Stomach smooth muscle (tissue), 2 donors: ENCODE data around the gene KCNAB1.
A peak's percentile ranks its signal among the peaks of the same experiment; 100 is the strongest.

Experiments used
- H3K27ac ChIP-seq: one replicate; pipeline ENCODE4 v1.7.0; 2013; ENCODE audit warnings: mild to moderate bottlenecking, low read length, inconsistent platforms
- H3K27me3 ChIP-seq, 2 donors: one replicate each; pipeline ENCODE4 v1.7.0; 2013; ENCODE audit warnings: low read length in 2 of 2; ENCODE audit not compliant: insufficient read depth in 2 of 2, control insufficient read depth in 1 of 2
- H3K36me3 ChIP-seq, 2 donors: one replicate each; pipeline ENCODE4 v1.7.0; 2013; ENCODE audit warnings: low read length in 2 of 2; ENCODE audit not compliant: control insufficient read depth in 2 of 2, insufficient read depth in 2 of 2
- H3K4me1 ChIP-seq: one replicate; pipeline ENCODE4 v1.7.0; 2013; ENCODE audit warnings: low read length; ENCODE audit not compliant: control insufficient read depth, insufficient read depth
- H3K4me3 ChIP-seq, 2 donors: one replicate each; pipeline ENCODE4 v1.7.0; 2013; ENCODE audit warnings: low read length in 2 of 2
- H3K9ac ChIP-seq, 2 donors: one replicate each; pipeline ENCODE4 v1.7.0; 2013; ENCODE audit warnings: low read length in 2 of 2, mild to moderate bottlenecking in 1 of 2
- H3K9me3 ChIP-seq, 2 donors: one replicate each; pipeline ENCODE4 v1.7.0; 2013; ENCODE audit warnings: low read length in 2 of 2; ENCODE audit not compliant: control insufficient read depth in 2 of 2
- donor health status: healthy.
- donor health status: Pancreatic carcinoma.

Gene KCNAB1

GRCh38 chr3:156488767-156489166 is 368.4 kb downstream of the KCNAB1 start:
- Histone ChIP-seq H3K4me1 (peaks cover 14% of the 10 kb centered on the region), H3K27me3 (no peaks in the 10 kb centered on the region), H3K9me3 (no peaks in the 10 kb centered on the region), H3K36me3 (no peaks in the 10 kb centered on the region), H3K27ac (no peak overlapping the region), H3K4me3 (no peak overlapping the region), H3K9ac (no peak overlapping the region)

GRCh38 chr3:156489462-156489911 is 369.1 kb downstream of the KCNAB1 start:
- no peak overlapping the region for H3K4me3 ChIP-seq
- no peaks in the 10 kb centered on the region for H3K27me3 ChIP-seq
- no peaks in the 10 kb centered on the region for H3K9me3 ChIP-seq
- no peak overlapping the region for H3K27ac ChIP-seq
- no peak overlapping the region for H3K9ac ChIP-seq
- H3K4me1 ChIP-seq, result peaks cover 14% of the 10 kb centered on the region
- no peaks in the 10 kb centered on the region for H3K36me3 ChIP-seq

- no peak overlapping the region for H3K4me3 ChIP-seq
- no peaks in the 10 kb centered on the region for H3K36me3 ChIP-seq
- no peaks in the 10 kb centered on the region for H3K9me3 ChIP-seq
- H3K27me3 ChIP-seq, result no peaks in the 10 kb centered on the region
- H3K27ac ChIP-seq, result peak overlapping the region; percentile 26
- H3K4me1 ChIP-seq, result peaks cover 14% of the 10 kb centered on the region
- H3K9ac ChIP-seq, result no peak overlapping the region
Measured at GRCh38 chr3:156491192-156491591, 370.8 kb downstream of the KCNAB1 start.

GRCh38 chr3:156492801-156493261 is 372.5 kb downstream of the KCNAB1 start:
- Histone ChIP-seq H3K27me3 (no peaks in the 10 kb centered on the region), H3K4me1 (peaks cover 14% of the 10 kb centered on the region), H3K9ac (no peak overlapping the region), H3K27ac (peak overlapping the region; percentile 90), H3K4me3 (peak overlapping the region in 1 of 2 donors; percentile 3), H3K9me3 (no peaks in the 10 kb centered on the region), H3K36me3 (no peaks in the 10 kb centered on the region)

- H3K4me3 ChIP-seq, result no peak overlapping the region
- H3K4me1 ChIP-seq, result peaks cover 14% of the 10 kb centered on the region
- no peaks in the 10 kb centered on the region for H3K36me3 ChIP-seq
- no peak overlapping the region for H3K27ac ChIP-seq
- H3K27me3 ChIP-seq, result no peaks in the 10 kb centered on the region
- H3K9ac ChIP-seq, result no peak overlapping the region
- no peaks in the 10 kb centered on the region for H3K9me3 ChIP-seq
Measured at GRCh38 chr3:156493887-156494286, 373.5 kb downstream of the KCNAB1 start.

GRCh38 chr3:156495816-156496215 is 375.4 kb downstream of the KCNAB1 start:
- Histone ChIP-seq H3K4me3 (no peak overlapping the region), H3K9me3 (no peaks in the 10 kb centered on the region), H3K27me3 (no peaks in the 10 kb centered on the region), H3K27ac (no peak overlapping the region), H3K9ac (no peak overlapping the region), H3K4me1 (peaks cover 10% of the 10 kb centered on the region), H3K36me3 (no peaks in the 10 kb centered on the region)

- H3K27me3 ChIP-seq, result no peaks in the 10 kb centered on the region
- H3K27ac ChIP-seq, result no peak overlapping the region
- no peaks in the 10 kb centered on the region for H3K36me3 ChIP-seq
- peaks cover 7% of the 10 kb centered on the region for H3K4me1 ChIP-seq
- no peak overlapping the region for H3K4me3 ChIP-seq
- H3K9me3 ChIP-seq, result no peaks in the 10 kb centered on the region
- H3K9ac ChIP-seq, result no peak overlapping the region
Measured at GRCh38 chr3:156497326-156497725, 376.9 kb downstream of the KCNAB1 start.

- Histone ChIP-seq H3K27me3 (no peaks in the 10 kb centered on the region), H3K4me3 (no peak overlapping the region), H3K36me3 (no peaks in the 10 kb centered on the region), H3K27ac (no peak overlapping the region), H3K9me3 (no peaks in the 10 kb centered on the region), H3K9ac (no peak overlapping the region), H3K4me1 (peaks cover 4% of the 10 kb centered on the region)
Measured at GRCh38 chr3:156498307-156498706, 377.9 kb downstream of the KCNAB1 start.

- Histone ChIP-seq H3K9ac (no peak overlapping the region), H3K9me3 (no peaks in the 10 kb centered on the region), H3K27me3 (no peaks in the 10 kb centered on the region), H3K4me1 (no peaks in the 10 kb centered on the region), H3K4me3 (no peak overlapping the region), H3K27ac (no peak overlapping the region), H3K36me3 (no peaks in the 10 kb centered on the region)
Measured at GRCh38 chr3:156507285-156507684, 386.9 kb downstream of the KCNAB1 start.

GRCh38 chr3:156509189-156510174 is 389.1 kb downstream of the KCNAB1 start:
- H3K9ac ChIP-seq, result no peak overlapping the region
- H3K9me3 ChIP-seq, result no peaks in the 10 kb centered on the region
- H3K27ac ChIP-seq, result no peak overlapping the region
- H3K4me1 ChIP-seq, result no peaks in the 10 kb centered on the region
- H3K27me3 ChIP-seq, result no peaks in the 10 kb centered on the region
- H3K4me3 ChIP-seq, result no peak overlapping the region
- no peaks in the 10 kb centered on the region for H3K36me3 ChIP-seq
